ENCODE results near the gene TLR5. TPM values are rescaled to one million over a fixed set of nuclear protein-coding genes. Genes with fewer than 3 reads are reported as not detected.

Gene TLR5, protein sequence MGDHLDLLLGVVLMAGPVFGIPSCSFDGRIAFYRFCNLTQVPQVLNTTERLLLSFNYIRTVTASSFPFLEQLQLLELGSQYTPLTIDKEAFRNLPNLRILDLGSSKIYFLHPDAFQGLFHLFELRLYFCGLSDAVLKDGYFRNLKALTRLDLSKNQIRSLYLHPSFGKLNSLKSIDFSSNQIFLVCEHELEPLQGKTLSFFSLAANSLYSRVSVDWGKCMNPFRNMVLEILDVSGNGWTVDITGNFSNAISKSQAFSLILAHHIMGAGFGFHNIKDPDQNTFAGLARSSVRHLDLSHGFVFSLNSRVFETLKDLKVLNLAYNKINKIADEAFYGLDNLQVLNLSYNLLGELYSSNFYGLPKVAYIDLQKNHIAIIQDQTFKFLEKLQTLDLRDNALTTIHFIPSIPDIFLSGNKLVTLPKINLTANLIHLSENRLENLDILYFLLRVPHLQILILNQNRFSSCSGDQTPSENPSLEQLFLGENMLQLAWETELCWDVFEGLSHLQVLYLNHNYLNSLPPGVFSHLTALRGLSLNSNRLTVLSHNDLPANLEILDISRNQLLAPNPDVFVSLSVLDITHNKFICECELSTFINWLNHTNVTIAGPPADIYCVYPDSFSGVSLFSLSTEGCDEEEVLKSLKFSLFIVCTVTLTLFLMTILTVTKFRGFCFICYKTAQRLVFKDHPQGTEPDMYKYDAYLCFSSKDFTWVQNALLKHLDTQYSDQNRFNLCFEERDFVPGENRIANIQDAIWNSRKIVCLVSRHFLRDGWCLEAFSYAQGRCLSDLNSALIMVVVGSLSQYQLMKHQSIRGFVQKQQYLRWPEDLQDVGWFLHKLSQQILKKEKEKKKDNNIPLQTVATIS
- total RNA-seq (1 to 10 TPM; 3.0 to 5.3 TPM), polyA plus RNA-seq (ENCODE audit: insufficient read length in 2 of 2) (1 to 10 TPM; 3.1 to 4.8 TPM)
- long read RNA-seq, donor 1 = 0 reads
- long read RNA-seq, donor 2 = 0 reads
- long read RNA-seq, donor 3 = 0 reads
- long read RNA-seq, donor 4, partial matches to known transcripts = 0 of 1 reads
- long read RNA-seq, donor 4, other reads (novel, unspliced or antisense) = 0 of 1 reads

- WGBS (ENCODE audit: insufficient coverage) = 3% methylated on average over 58 of the region's 63 CpGs
- H3K4me3 ChIP-seq (ENCODE audit: low read depth, low read length) = peak within 1 kb of the TSS; percentile 46
- peak in 2 of 6 donors; percentile 84 to 87 for DNase-seq (ENCODE audit: low read depth in 4 of 6, low spot score in 6 of 6)
- H3K27me3 ChIP-seq (ENCODE audit: control insufficient read depth, insufficient read depth, low read length) = peaks cover 5% of the 10 kb centered on the region
- no peaks in the 10 kb centered on the region for H3K36me3 ChIP-seq (ENCODE audit: control insufficient read depth, insufficient read depth, low read length)
- peaks cover 2% of the 10 kb centered on the region for H3K9me3 ChIP-seq (ENCODE audit: control insufficient read depth, insufficient read depth, low read length)
- peaks cover 30% of the 10 kb centered on the region for H3K4me1 ChIP-seq (ENCODE audit: control insufficient read depth, insufficient read depth, low read length)
- peak within 1 kb of the TSS; percentile 47 for H3K27ac ChIP-seq (ENCODE audit: low read depth, low read length)
These were observed at the start of gene TLR5 for GRCh38 chr1:223142795-223143536. Gene TLR5, minus strand, starts transcription at chr1:223143248. Its CDS starts 30,217 bp downstream, at chr1:223113031.

GRCh38 chr1:223189903-223190724, 47.1 kb upstream of the TLR5 start:
- DNase-seq (ENCODE audit: low read depth in 4 of 6, low spot score in 6 of 6) = no peak
- Histone ChIP-seq H3K4me1 (ENCODE audit: control insufficient read depth, insufficient read depth, low read length) (no peaks in the 10 kb centered on the region), H3K27ac (ENCODE audit: low read depth, low read length) (no peak overlapping the region), H3K36me3 (ENCODE audit: control insufficient read depth, insufficient read depth, low read length) (no peaks in the 10 kb centered on the region), H3K9me3 (ENCODE audit: control insufficient read depth, insufficient read depth, low read length) (no peaks in the 10 kb centered on the region), H3K27me3 (ENCODE audit: control insufficient read depth, insufficient read depth, low read length) (no peaks in the 10 kb centered on the region), H3K4me3 (ENCODE audit: low read depth, low read length) (no peak overlapping the region)
- 100% methylated on average over 2 of the region's 10 CpGs for WGBS (ENCODE audit: insufficient coverage)

DNA sequence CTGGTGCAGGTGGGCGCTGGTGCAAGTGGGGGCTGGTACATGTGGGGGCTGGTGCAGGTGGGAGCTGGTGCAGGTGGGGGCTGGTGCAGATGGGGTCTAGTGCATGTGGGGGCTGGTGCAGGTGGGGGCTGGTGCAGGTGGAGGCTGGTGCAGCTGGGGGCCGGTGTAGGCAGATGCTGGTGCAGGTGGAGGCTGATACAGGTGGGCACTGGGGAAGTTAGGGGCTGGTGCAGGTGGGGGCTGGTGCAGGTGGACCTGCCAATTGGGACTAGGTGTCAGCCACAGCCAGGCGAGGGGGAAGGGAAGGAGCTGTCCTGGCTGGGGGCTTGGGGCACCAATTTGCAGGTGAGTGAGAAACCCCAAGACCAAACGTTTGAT, 46.5 kb upstream of the TLR5 start:
- Histone ChIP-seq H3K27ac (ENCODE audit: low read depth, low read length) (no peak overlapping the region), H3K4me3 (ENCODE audit: low read depth, low read length) (no peak overlapping the region), H3K4me1 (ENCODE audit: control insufficient read depth, insufficient read depth, low read length) (no peaks in the 10 kb centered on the region), H3K36me3 (ENCODE audit: control insufficient read depth, insufficient read depth, low read length) (no peaks in the 10 kb centered on the region), H3K9me3 (ENCODE audit: control insufficient read depth, insufficient read depth, low read length) (no peaks in the 10 kb centered on the region), H3K27me3 (ENCODE audit: control insufficient read depth, insufficient read depth, low read length) (no peaks in the 10 kb centered on the region)
- DNase-seq (ENCODE audit: low read depth in 4 of 6, low spot score in 6 of 6) = no peak
- 81% methylated on average over 4 of the region's 4 CpGs for WGBS (ENCODE audit: insufficient coverage)

DNA sequence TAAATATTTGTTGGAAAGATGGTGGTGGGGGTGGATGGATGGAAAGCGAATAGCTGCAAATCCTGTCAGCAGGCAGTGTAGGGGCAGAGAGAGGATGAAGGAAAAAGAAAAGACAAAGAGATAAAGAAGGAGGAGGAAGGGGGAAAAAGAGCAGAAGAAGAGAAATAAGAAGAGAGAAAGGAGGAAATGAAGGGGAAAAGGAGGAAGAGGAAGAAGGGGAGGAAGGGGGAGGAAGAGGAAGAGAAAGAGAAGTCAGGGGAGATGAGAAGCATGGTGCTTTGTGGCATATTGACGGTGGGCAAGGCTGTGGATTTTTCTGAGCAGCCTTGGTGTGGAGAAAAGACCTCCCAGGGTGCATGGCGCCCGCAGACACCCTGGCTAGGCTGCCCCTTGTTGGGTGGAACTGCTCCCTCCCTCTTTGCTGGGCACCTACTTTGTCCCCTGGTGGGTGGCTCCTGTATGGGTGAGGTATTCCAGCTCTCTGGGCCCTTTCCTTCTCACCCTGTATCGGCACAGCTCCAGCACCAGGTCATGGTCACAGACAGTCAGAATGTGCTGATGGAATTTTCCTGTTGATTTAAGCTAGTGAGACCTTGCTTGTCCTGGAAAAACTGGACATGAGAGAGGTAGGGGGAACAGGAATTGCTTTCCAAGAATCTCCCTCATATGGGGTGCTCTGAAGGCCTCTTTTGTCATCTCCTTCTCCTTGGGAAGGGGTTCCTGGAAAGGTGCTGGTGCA, 45.7 kb upstream of the TLR5 start:
- H3K4me1 ChIP-seq (ENCODE audit: control insufficient read depth, insufficient read depth, low read length) = no peaks in the 10 kb centered on the region
- 94% methylated on average over 5 of the region's 5 CpGs for WGBS (ENCODE audit: insufficient coverage)

DNA sequence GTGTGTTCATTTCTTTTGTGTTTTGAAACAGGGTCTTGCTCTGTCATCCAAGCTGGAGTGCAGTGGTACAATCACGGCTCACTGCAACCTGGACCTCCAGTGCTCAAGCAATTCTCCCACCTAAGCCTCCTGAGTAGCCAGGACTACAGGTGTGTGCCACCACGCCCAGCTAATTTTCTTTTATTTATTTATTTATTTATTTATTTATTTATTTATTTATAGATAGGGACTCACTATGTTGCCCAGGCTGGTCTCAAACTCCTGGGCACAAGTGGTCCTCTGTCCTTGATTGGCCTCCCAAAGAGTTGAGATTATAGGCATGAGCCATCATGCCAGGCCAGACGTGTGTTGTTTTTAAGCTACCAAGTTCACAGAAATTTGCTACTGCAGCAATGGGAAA, 43.8 kb upstream of the TLR5 start:
- DNase-seq (ENCODE audit: low read depth in 4 of 6, low spot score in 6 of 6) = no peak
- Histone ChIP-seq H3K36me3 (ENCODE audit: control insufficient read depth, insufficient read depth, low read length) (no peaks in the 10 kb centered on the region), H3K27me3 (ENCODE audit: control insufficient read depth, insufficient read depth, low read length) (no peaks in the 10 kb centered on the region), H3K4me3 (ENCODE audit: low read depth, low read length) (no peak overlapping the region), H3K4me1 (ENCODE audit: control insufficient read depth, insufficient read depth, low read length) (no peaks in the 10 kb centered on the region), H3K9me3 (ENCODE audit: control insufficient read depth, insufficient read depth, low read length) (no peaks in the 10 kb centered on the region), H3K27ac (ENCODE audit: low read depth, low read length) (no peak overlapping the region)
- WGBS (ENCODE audit: insufficient coverage) = 100% methylated on average over 2 of the region's 3 CpGs

More for the DNA sequence above, 45.7 kb upstream of the TLR5 start:
- H3K36me3 ChIP-seq (ENCODE audit: control insufficient read depth, insufficient read depth, low read length) = no peaks in the 10 kb centered on the region
- H3K27me3 ChIP-seq (ENCODE audit: control insufficient read depth, insufficient read depth, low read length) = no peaks in the 10 kb centered on the region
- no peak overlapping the region for H3K4me3 ChIP-seq (ENCODE audit: low read depth, low read length)
- no peak overlapping the region for H3K27ac ChIP-seq (ENCODE audit: low read depth, low read length)
- DNase-seq (ENCODE audit: low read depth in 4 of 6, low spot score in 6 of 6) = no peak
- H3K9me3 ChIP-seq (ENCODE audit: control insufficient read depth, insufficient read depth, low read length) = no peaks in the 10 kb centered on the region

DNA sequence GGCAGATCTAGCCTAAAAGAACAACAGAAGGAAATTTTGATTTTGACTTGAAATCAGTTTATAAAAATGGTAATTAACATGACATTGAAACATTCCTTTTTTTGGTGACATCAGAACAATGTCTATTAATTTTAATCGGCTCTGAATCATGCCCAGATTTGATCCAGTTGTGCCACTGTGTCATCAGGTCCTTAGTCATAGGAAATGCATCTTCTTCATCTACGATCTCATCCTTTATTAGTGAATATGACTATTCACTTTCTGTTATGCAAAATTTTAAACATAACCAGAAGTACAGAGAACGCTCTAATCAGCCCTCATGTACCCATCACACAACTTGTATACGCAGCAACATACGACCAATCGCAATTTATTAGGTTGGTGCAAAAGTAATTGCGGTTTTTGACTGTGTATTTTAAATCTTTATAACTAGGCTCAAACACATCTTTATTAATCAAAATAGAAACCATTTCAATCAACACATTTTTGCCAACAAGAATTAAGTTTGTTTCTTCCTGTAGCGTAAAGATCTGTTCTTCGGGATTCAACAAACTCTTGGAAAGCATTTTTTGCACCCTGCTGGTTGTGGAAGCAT, 40.3 kb upstream of the TLR5 start:
- no peak overlapping the region for H3K27ac ChIP-seq (ENCODE audit: low read depth, low read length)
- 100% methylated on average over 3 of the region's 9 CpGs for WGBS (ENCODE audit: insufficient coverage)
- H3K27me3 ChIP-seq (ENCODE audit: control insufficient read depth, insufficient read depth, low read length) = no peaks in the 10 kb centered on the region
- H3K4me1 ChIP-seq (ENCODE audit: control insufficient read depth, insufficient read depth, low read length) = peaks cover 5% of the 10 kb centered on the region
- H3K36me3 ChIP-seq (ENCODE audit: control insufficient read depth, insufficient read depth, low read length) = no peaks in the 10 kb centered on the region
- H3K9me3 ChIP-seq (ENCODE audit: control insufficient read depth, insufficient read depth, low read length) = no peaks in the 10 kb centered on the region
- DNase-seq (ENCODE audit: low read depth in 4 of 6, low spot score in 6 of 6) = no peak
- no peak overlapping the region for H3K4me3 ChIP-seq (ENCODE audit: low read depth, low read length)

- DNase-seq (ENCODE audit: low read depth in 4 of 6, low spot score in 6 of 6) = peak; percentile 24 to 89 (median 29)
- peak overlapping the region; percentile 30 for H3K27ac ChIP-seq (ENCODE audit: low read depth, low read length)
- H3K36me3 ChIP-seq (ENCODE audit: control insufficient read depth, insufficient read depth, low read length) = no peaks in the 10 kb centered on the region
- no CpG with 5 or more reads among the region's 5 CpGs for WGBS (ENCODE audit: insufficient coverage)
- H3K27me3 ChIP-seq (ENCODE audit: control insufficient read depth, insufficient read depth, low read length) = no peaks in the 10 kb centered on the region
- H3K4me3 ChIP-seq (ENCODE audit: low read depth, low read length) = no peak overlapping the region
- no peaks in the 10 kb centered on the region for H3K9me3 ChIP-seq (ENCODE audit: control insufficient read depth, insufficient read depth, low read length)
- H3K4me1 ChIP-seq (ENCODE audit: control insufficient read depth, insufficient read depth, low read length) = peaks cover 5% of the 10 kb centered on the region
These were observed 37.8 kb upstream of the TLR5 start for GRCh38 chr1:223180731-223181321.

GRCh38 chr1:223179786-223180185, 36.7 kb upstream of the TLR5 start:
- no peak overlapping the region for H3K4me3 ChIP-seq (ENCODE audit: low read depth, low read length)
- H3K27me3 ChIP-seq (ENCODE audit: control insufficient read depth, insufficient read depth, low read length) = no peaks in the 10 kb centered on the region
- H3K9me3 ChIP-seq (ENCODE audit: control insufficient read depth, insufficient read depth, low read length) = no peaks in the 10 kb centered on the region
- H3K27ac ChIP-seq (ENCODE audit: low read depth, low read length) = no peak overlapping the region
- H3K36me3 ChIP-seq (ENCODE audit: control insufficient read depth, insufficient read depth, low read length) = no peaks in the 10 kb centered on the region
- WGBS (ENCODE audit: insufficient coverage) = no CpG with 5 or more reads among the region's 1 CpG
- no peak for DNase-seq (ENCODE audit: low read depth in 4 of 6, low spot score in 6 of 6)
- H3K4me1 ChIP-seq (ENCODE audit: control insufficient read depth, insufficient read depth, low read length) = peaks cover 5% of the 10 kb centered on the region
